Measurements from ENCODE around the gene SLC34A1.

Gene SLC34A1

GRCh38 chr5:177388521-177389052 is 4.4 kb downstream of the SLC34A1 start:
- peak in 1 of 2 experiments; percentile 23 for DNase-seq

DNA sequence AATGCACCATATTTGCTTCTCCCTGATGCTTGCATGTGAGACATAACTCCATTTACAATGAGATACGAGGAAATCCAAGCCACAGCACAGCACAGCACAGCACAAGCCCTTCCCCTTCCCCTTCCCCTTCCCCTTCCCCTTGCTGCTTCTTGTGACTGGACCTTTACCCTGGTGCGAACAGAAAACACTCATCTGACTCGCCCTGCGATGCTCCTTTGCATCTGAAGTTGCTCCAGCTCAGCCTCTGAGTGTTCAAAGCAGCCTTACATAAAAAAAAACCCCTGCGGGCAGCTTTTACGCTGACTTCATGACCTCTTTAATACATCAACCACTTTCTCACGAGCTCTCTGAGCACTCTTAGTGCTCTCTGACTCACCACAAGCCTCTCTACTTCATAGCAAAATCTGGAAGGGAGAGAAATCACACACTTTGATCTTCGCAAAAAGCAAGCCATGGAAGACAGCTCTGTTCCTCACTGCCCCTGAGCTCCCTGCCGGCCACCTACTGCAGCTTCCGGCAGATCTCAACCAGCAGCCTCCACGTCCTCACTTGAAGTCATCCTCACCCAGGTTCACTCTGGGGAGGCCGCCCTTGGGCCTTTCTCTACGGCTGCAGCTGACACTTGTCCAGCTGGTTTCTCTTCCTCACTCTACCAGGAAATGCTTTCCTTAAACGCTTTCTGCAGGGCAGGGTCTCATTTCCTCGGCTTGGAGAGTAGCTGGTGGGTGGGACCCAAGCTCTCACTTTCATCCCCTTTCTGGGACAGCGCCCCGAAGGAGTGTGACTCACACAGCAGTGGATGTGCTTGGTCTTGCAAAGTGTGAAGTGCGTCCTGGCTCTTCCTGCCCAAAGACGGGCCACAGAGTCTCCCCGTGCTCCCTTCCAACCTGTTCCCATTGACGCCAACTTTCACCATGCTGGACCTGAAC is 5.3 kb downstream of the SLC34A1 start:
- DNase-seq, result no peak

- peak; percentile 53 to 81 for DNase-seq
Measured at GRCh38 chr5:177390363-177391300, 6.4 kb downstream of the SLC34A1 start.

- no peak for DNase-seq
Measured at GRCh38 chr5:177392765-177393164, 8.5 kb downstream of the SLC34A1 start.

DNA sequence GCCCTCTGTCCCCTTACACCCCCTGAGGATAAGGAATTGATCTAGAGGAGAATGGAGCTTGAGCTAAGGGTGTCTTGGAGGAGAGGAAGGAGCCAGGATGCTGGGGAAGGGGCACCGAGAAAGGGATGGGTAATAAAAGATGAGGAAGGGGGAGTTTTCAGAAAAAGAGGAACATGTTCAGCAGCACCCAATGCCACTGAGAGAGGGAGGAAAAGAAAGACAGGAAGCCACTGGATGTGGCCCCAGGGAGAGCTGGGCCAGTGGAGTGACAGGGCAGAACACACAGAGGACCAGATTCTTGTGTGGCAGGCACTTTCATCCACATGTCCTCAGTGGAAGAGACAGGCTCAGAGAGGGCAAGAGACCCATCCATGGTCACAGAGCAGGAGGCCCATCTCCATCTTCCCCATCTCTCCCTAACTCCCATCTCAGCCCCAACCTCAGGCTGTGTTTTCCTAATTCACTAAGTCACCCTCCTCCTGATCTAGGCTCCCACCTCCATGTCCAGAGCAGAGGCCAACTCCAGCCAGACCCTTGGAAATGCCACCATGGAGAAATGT is 9.1 kb downstream of the SLC34A1 start:
- DNase-seq, result no peak

DNA sequence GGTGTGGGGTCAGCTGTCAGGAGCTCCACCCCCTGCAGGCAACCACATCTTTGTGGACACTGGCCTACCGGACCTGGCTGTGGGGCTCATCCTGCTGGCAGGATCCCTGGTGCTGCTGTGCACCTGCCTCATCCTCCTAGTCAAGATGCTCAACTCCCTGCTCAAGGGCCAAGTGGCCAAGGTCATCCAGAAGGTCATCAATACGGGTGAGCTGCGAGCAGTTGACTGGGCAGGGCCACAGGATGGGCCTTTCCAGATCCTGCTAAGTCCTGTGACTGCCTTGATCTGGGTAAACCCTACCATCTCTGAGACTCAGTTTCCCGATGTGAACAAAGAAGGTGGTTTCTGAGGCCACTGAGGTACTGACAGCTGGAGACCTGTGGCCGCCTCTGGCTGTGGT is 9.8 kb downstream of the SLC34A1 start:
- no peak for DNase-seq

GRCh38 chr5:177396078-177396477 is 11.8 kb downstream of the SLC34A1 start:
- DNase-seq, result no peak

- DNase-seq, result no peak
Measured at GRCh38 chr5:177396807-177397206, 12.6 kb downstream of the SLC34A1 start.

DNA sequence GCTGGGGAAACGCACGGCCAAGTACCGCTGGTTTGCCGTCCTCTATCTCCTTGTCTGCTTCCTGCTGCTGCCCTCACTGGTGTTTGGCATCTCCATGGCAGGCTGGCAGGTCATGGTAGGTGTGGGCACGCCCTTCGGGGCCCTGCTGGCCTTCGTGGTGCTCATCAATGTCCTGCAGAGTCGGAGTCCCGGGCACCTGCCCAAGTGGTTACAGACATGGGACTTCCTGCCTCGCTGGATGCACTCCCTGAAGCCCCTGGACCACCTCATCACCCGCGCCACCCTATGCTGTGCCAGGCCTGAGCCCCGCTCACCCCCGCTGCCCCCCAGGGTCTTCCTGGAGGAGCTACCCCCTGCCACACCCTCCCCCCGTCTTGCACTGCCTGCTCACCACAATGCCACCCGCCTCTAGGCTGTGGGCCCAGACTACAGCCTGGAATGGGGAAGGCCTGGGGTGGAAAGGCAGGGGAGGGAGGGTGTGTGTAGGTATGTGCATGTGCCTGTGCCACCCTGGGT is 13.7 kb downstream of the SLC34A1 start:
- DNase-seq, result no peak

DNA sequence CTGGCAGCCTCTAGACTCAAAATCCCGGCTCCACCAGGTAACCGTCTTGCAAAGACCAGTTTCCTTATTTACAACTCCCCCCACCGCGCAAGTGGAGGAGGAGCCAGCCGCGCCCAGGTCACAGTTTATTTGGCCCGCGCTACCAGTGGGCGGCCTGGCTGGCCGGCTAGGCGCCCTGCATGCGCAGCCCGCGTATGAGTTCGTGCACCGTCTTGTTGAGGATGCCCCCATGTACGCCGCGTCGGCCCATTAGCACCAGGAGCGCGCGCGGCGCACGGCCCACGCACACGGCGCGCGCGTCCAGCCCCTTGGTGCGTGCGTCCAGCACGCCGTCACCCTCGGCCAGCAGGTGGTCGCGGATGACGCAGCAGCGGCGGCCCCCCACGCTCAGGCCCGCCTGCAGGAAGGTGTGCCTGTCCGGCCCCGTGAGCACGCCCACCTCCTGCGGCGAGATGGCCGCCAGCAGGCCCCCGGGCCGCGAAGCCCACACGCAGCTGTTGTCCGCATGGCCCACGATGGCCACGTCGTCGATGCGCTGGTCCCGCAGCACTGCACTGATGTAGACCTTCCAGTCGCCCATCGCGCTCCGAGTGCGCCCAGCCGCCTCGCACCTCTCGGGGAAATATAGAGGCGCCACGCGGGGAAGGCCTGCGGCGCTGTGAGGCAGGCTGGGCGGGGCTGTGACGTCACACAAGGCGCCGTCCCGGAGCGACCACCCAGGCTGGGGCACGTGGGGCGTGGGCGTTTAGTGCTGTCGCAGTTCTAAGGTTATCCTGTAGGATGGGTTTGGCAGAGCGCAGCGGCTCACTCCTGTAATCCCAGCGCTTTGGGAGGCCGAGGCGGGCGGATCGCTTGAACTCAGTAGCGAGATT is 16.0 kb downstream of the SLC34A1 start, which contains the start of gene PFN3:
TSS of gene PFN3 (minus strand) at position 665 of the 872 bp plus-strand sequence. CDS start at position 580, 85 bp downstream.
- no peak for DNase-seq

DNA sequence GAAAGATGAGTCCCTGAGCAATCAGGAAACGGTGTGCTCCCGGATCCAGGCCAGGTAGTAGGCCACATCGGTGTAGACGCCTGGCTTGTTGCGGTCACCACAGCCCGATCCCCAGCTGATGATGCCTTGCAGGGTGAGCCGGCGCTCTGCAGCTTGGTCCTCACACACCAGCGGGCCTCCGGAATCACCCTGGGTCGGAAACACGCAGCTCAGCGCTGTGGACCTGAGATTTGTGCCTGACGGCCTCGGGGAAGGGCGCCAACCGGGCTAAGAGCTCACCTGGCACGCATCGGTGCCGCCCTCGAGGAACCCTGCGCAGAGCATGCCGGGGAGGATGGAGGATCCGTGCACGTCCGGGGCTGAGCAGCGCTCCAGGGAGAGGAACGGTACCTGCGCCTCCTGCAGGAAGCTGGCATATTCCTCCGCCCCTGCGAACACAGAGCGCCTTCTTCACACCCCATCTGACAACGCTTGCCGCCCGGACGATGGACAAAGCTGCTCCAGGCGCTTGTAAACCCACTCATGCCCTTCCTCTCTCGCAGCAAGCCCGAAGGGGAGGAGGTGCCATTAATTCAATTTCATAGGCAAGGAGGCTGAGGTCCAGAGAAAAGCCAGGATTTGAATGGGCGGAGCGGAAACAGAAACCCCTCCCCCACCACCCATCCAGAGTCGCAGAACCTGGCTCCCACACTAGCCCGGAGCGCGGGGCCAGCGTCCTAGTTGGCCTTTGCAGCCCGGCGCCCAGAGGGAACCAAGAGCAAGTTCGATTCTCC is 18.2 kb downstream of the SLC34A1 start:
- DNase-seq, result peak; percentile 85 to 93

DNA sequence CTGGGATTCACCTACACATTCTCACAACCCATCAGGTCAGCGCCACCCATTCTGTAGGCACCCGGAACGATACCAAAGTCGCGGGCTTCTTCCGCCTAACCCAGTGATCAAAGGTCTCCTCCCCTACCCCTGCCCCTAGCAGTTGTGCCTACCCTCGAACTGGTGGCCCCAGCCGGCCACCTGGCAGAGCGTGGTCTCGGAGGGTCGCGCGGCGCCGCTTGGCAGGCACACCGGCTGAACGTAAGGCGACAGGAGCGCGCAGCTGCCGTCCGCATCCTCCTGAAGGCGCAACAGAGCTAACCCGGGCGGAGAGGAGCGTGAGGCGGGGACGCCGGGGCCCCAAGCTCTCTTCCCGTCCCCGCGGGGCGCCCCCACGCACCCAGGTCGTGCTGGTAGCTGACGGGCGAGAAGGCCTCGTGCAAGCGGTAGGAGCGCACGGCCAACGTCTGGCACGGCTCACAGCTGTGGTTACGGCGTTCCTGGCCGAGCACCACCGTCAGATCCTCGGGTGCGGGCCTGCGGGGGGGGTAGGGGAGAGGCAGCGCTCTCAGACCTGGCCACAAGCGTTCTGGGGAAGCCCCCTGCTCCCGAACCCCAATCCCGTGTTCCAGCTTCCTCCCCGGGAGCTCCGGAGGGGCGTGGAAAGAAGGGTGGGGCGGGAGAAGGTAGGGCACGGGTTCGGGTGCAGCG is 19.0 kb downstream of the SLC34A1 start:
- peak; percentile 55 to 72 for DNase-seq

DNA sequence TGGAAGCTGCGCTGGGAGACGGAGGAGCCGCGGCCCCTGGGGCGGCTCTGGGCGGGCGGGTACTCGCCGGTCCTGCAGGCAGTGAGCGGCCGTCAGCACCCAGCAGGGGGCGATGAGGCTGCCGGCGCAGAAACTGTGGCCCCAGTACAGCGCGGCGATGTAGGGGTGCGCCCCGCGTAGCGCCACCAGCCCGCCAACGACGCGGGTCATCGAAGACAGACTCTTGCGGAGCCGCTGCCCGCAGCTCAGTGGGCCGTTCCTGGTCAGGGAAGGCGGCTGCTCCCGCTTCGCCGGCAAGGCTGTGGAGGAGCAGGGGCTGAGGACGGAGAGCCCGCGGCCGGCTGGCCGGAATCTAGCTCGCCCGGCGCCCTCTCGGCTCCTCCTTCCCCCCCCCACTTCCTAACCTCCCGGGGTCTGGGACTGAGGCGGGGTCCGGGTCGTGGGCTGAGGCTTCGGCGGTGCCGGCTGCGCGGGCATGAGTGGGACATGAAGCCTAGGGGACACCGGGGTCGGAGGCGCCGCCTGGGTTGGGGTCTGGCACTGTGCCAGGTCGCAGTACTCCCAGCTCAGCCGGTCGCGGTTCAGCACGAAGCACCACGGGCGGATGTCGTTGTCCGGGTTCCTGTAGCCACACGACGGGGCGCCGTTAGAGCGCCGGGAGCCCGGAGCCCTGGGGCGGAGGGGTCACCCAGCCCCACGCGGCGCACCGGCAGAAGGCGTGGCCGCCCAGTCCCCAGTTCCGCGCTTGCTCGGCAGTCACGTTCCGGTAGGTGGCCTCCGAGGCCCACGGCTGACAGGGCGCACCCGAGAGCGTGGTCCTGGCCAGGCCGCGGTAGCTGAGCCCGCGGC is 19.8 kb downstream of the SLC34A1 start:
- DNase-seq, result peak; percentile 55 to 80

GRCh38 chr5:177404641-177405179 is 20.5 kb downstream of the SLC34A1 start:
- no peak for DNase-seq

- DNase-seq, result no peak
Measured at GRCh38 chr5:177405312-177405711, 21.1 kb downstream of the SLC34A1 start.

- DNase-seq, result no peak
Measured at GRCh38 chr5:177405805-177406204, 21.6 kb downstream of the SLC34A1 start.

DNA sequence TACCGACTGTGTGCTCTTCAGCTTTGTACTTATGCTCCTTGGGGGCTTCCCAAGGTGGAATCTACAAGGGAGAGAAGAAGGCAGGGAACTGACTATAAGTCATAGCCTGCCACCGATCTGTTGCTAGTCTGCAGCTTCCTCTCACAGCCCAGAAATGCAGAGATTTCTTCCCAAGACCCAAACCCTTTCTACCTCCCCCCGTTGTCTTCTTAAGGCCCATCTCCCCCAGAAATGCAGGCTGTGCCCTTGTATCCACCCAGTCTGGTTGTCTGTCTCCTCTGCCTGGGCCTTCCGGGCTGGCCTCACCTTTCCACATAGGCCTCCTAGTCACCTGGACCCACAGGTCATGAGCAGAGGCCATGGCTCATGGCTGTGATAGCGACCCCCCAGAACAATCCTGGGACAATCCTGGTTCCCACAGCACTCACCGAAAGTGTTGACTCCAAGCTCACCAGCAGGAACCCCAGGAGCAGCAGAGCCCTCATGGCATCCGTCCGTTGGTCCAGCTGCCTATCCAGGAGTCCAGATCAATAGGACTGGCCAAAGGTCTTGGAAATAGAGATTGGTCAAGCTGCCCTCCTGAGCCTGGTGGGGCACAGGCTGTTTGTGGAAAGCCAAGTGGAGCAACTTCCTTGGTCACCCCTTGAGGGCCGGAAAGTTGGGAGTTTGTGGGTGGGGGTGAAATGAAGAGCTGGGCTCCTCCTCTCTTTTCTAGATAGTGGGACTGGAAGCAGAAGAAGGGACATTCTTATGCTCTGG is 25.0 kb downstream of the SLC34A1 start, which contains the start of gene F12:
TSS of gene F12 (minus strand) at position 522 of the 759 bp plus-strand sequence. CDS start at position 485, 37 bp downstream.
- no peak for DNase-seq

GRCh38 chr5:177410575-177410974 is 26.3 kb downstream of the SLC34A1 start:
- DNase-seq, result no peak
